H1 (cell line): ENCODE results near the gene SNAP47. TPM values are rescaled to one million over a fixed set of nuclear protein-coding genes. Genes with fewer than 3 reads are reported as not detected.

Experiments used
- CTCF ChIA-PET: fragments of 300-600 bp; sonication (Branson Sonifier 250); formaldehyde crosslinking; loops from one replicate; lab custom pipeline; 2021; ENCODE audit not compliant: partially characterized antibody; lab: Charles Lee
- POLR2A ChIA-PET: fragments of 300-600 bp; sonication (Branson Sonifier 250); formaldehyde crosslinking; loops from one replicate; lab custom pipeline; 2021; ENCODE audit warnings: inconsistent platforms; ENCODE audit not compliant: partially characterized antibody; lab: Charles Lee
- DNase-seq, 2 experiments: peaks; one replicate each; pipeline versions ENCODE4 v3.0.0 to v3.0.0-alpha.2; 2010 to 2022; ENCODE audit warnings: low spot score in 2 of 2, low read depth in 1 of 2, mixed read lengths in 1 of 2
- FAIRE-seq: peaks from 2 replicates; lab custom pipeline; 2011; peaks lifted over from hg19 to GRCh38; lab: Jason Lieb, UNC
- H2AFZ ChIP-seq: 2 replicates; pipeline ENCODE4 v1.8.1; 2012; ENCODE audit warnings: low read length, inconsistent platforms
- H2AK5ac ChIP-seq: 2 replicates; pipeline ENCODE4 v1.6.1; 2013; ENCODE audit warnings: low read depth, low read length
- H2BK120ac ChIP-seq: replicated peaks from 2 replicates; pipeline ENCODE3; 2013; ENCODE audit warnings: low read depth, low read length, inconsistent platforms
- H2BK12ac ChIP-seq: 2 replicates; pipeline ENCODE4 v1.6.1; 2013; ENCODE audit warnings: low read depth, low read length
- H2BK15ac ChIP-seq: 2 replicates; pipeline ENCODE4 v1.6.1; 2013; ENCODE audit warnings: low read length
- H2BK20ac ChIP-seq: 2 replicates; pipeline ENCODE4 v1.6.1; 2013; ENCODE audit warnings: low read length
- H2BK5ac ChIP-seq: 2 replicates; pipeline ENCODE4 v1.6.1; 2013; ENCODE audit warnings: low read depth, low read length
- H3K14ac ChIP-seq: 2 replicates; pipeline ENCODE4 v1.6.1; 2013; ENCODE audit warnings: inconsistent platforms; ENCODE audit not compliant: insufficient read length
- H3K18ac ChIP-seq: 2 replicates; pipeline ENCODE4 v1.6.1; 2013; ENCODE audit warnings: low read length; ENCODE audit errors: extremely low read depth
- H3K23ac ChIP-seq: 2 replicates; pipeline ENCODE4 v1.6.1; 2013; ENCODE audit warnings: inconsistent platforms; ENCODE audit not compliant: insufficient read length
- H3K23me2 ChIP-seq: 2 replicates; pipeline ENCODE4 v1.6.1; 2013; ENCODE audit warnings: low read depth, low read length
- H3K27ac ChIP-seq: 2 replicates; pipeline ENCODE4 v1.6.1; 2011; ENCODE audit warnings: low read depth, low read length, inconsistent platforms
- H3K27me3 ChIP-seq, 4 experiments: replicated peaks in 1 of 4; 1 replicate in 1 of 4; 2 replicates in 3 of 4; pipeline versions ENCODE4 v1.6.1 to v1.8.1; 2011 to 2013; ENCODE audit warnings: low read length in 3 of 4, mild to moderate bottlenecking in 3 of 4, inconsistent platforms in 2 of 4, mixed read lengths in 2 of 4, moderate library complexity in 1 of 4; ENCODE audit not compliant: control insufficient read depth in 3 of 4, insufficient read depth in 3 of 4; ENCODE audit errors: extremely low read depth in 1 of 4
- H3K36me3 ChIP-seq, 4 experiments: 2 replicates each; pipeline versions ENCODE4 v1.6.1 to v1.8.1; 2011 to 2013; ENCODE audit warnings: mild to moderate bottlenecking in 4 of 4, low read length in 3 of 4, moderate library complexity in 2 of 4, control low read depth in 1 of 4, inconsistent platforms in 1 of 4; ENCODE audit not compliant: insufficient read depth in 4 of 4, control insufficient read depth in 2 of 4
- H3K4ac ChIP-seq: replicated peaks from 2 replicates; pipeline ENCODE3; 2013; ENCODE audit warnings: low read length, low read depth, mixed read lengths, inconsistent platforms; ENCODE audit not compliant: insufficient read length
- H3K4me1 ChIP-seq, 4 experiments: replicated peaks in 1 of 4; 1 replicate in 1 of 4; 2 replicates in 3 of 4; pipeline versions ENCODE4 v1.6.1 to v1.8.1; 2011 to 2013; ENCODE audit warnings: low read length in 3 of 4, inconsistent platforms in 2 of 4, mixed read lengths in 1 of 4; ENCODE audit not compliant: insufficient read depth in 4 of 4, control insufficient read depth in 3 of 4
- H3K4me2 ChIP-seq, 2 experiments: 2 replicates each; pipeline versions ENCODE4 v1.6.1 to v1.8.1; 2011 to 2013; ENCODE audit warnings: low read depth in 2 of 2, low read length in 2 of 2, control low read depth in 1 of 2, inconsistent platforms in 1 of 2, mild to moderate bottlenecking in 1 of 2; ENCODE audit not compliant: insufficient read depth in 1 of 2
- H3K4me3 ChIP-seq, 4 experiments: fragments of 200-600, 300-600 bp in 1 of 4; sonication (generic), shearing (Covaris generic), sonication (Bioruptor Twin) in 1 of 4; 2 replicates each; pipeline versions ENCODE4 v1.5.1 to v1.8.1; 2011 to 2016; ENCODE audit warnings: low read length in 4 of 4, low read depth in 3 of 4, control low read depth in 2 of 4, inconsistent platforms in 2 of 4, mild to moderate bottlenecking in 2 of 4, mixed read lengths in 1 of 4, moderate library complexity in 1 of 4; ENCODE audit not compliant: insufficient read depth in 2 of 4; ENCODE audit errors: extremely low read depth in 1 of 4
- H3K56ac ChIP-seq: replicated peaks from 2 replicates; pipeline ENCODE3; 2013; ENCODE audit warnings: low read depth, mild to moderate bottlenecking, mixed read lengths, low read length, inconsistent platforms; ENCODE audit not compliant: insufficient read length
- H3K79me1 ChIP-seq: 2 replicates; pipeline ENCODE4 v1.6.1; 2013; ENCODE audit warnings: low read depth, low read length, control low read depth
- H3K79me2 ChIP-seq, 2 experiments: 2 replicates each; pipeline versions ENCODE4 v1.6.1 to v1.8.1; 2012 to 2013; ENCODE audit warnings: low read length in 2 of 2, mild to moderate bottlenecking in 2 of 2, inconsistent platforms in 1 of 2; ENCODE audit not compliant: insufficient read depth in 2 of 2, control insufficient read depth in 1 of 2
- H3K9ac ChIP-seq, 4 experiments: replicated peaks in 1 of 4; 1 replicate in 1 of 4; 2 replicates in 3 of 4; pipeline versions ENCODE4 v1.6.1 to v1.8.1; 2011 to 2013; ENCODE audit warnings: low read depth in 3 of 4, low read length in 3 of 4, control low read depth in 2 of 4, mild to moderate bottlenecking in 2 of 4, moderate library complexity in 2 of 4, inconsistent platforms in 1 of 4; ENCODE audit errors: extremely low read depth in 1 of 4
- H3K9me3 ChIP-seq, 2 experiments: 2 replicates each; pipeline versions ENCODE4 v1.6.1 to v1.8.1; 2012 to 2013; ENCODE audit warnings: mild to moderate bottlenecking in 2 of 2, moderate library complexity in 2 of 2, control low read depth in 1 of 2, inconsistent platforms in 1 of 2, low read depth in 1 of 2, low read length in 1 of 2, mixed read lengths in 1 of 2; ENCODE audit not compliant: insufficient read depth in 2 of 2
- H4K20me1 ChIP-seq, 2 experiments: replicated peaks in 1 of 2; 2 replicates each; pipeline versions ENCODE3 to v1.8.1; 2011 to 2013; ENCODE audit warnings: inconsistent platforms in 2 of 2, low read length in 2 of 2, mild to moderate bottlenecking in 1 of 2; ENCODE audit not compliant: insufficient read depth in 2 of 2, control insufficient read depth in 1 of 2
- H4K5ac ChIP-seq: 2 replicates; pipeline ENCODE4 v1.6.1; 2013; ENCODE audit warnings: low read length, low read depth, mixed read lengths, inconsistent platforms; ENCODE audit not compliant: insufficient read length
- H4K8ac ChIP-seq: 2 replicates; pipeline ENCODE4 v1.8.0; 2013; ENCODE audit warnings: mild to moderate bottlenecking, moderate library complexity, low read length, inconsistent platforms; ENCODE audit not compliant: insufficient read depth; ENCODE audit errors: extremely low read depth
- H4K91ac ChIP-seq: replicated peaks from 2 replicates; pipeline ENCODE3; 2013; ENCODE audit warnings: low read length, mixed read lengths, inconsistent platforms; ENCODE audit not compliant: insufficient read length
- MAFK ChIP-seq: IDR thresholded peaks from 2 replicates; pipeline ENCODE4 v1.6.1; 2012; ENCODE audit warnings: low read depth, mild to moderate bottlenecking, improper control_type of control experiment, low read length
- MAX ChIP-seq: IDR thresholded peaks from 2 replicates; pipeline ENCODE4 v1.6.1; 2012; ENCODE audit warnings: inconsistent platforms
- POU5F1 ChIP-seq: IDR thresholded peaks from 2 replicates; pipeline ENCODE4 v1.6.1; 2011; ENCODE audit warnings: low read depth, mild to moderate bottlenecking, low read length, moderate library complexity
- SIRT6 ChIP-seq: IDR thresholded peaks from one replicate; pipeline ENCODE4 v1.7.1; 2012; ENCODE audit warnings: low read length, inconsistent platforms
- SUZ12 ChIP-seq: fragments of 200-600 bp; sonication (generic); IDR thresholded peaks from 2 replicates; pipeline ENCODE4 v1.6.1; 2012; ENCODE audit warnings: mild to moderate bottlenecking, inconsistent platforms, low read length, moderate library complexity, mixed read lengths
- USF2 ChIP-seq: IDR thresholded peaks from 2 replicates; pipeline ENCODE4 v1.6.1; 2011; ENCODE audit warnings: low read length, improper control_type of control experiment
- polyA plus RNA-seq, 7 experiments: library from polyadenylated mRNA; depleted of rRNA in 3 of 7; stranded (reverse) in 5 of 7; unstranded in 2 of 7; fragments of >200 nt in 5 of 7; fragments of 200-250 nt in 2 of 7; gene quantifications; 1 replicate in 5 of 7; 2 replicates in 1 of 7; 4 replicates in 1 of 7; pipeline versions ENCODE4 v1.2.1 to v1.2.3, GENCODE V29; 2011 to 2013; ENCODE audit warnings: missing spikeins in 2 of 7, mixed read lengths in 2 of 7
- total RNA-seq: library from RNA; stranded (reverse); fragmentation: NEBNext Ultra II Directional; extraction: Animal tissue kit (Norgen Biotek cat#: 25700); gene quantifications from 2 replicates; pipeline ENCODE4 v1.2.1, GENCODE V29; 2021

Gene SNAP47
- total and polyA plus RNA-seq, 2 of the 8 experiments (the other 6 are each of a cell fraction or from before 2014, with no cell fraction given): 37.6 to 42.2 TPM

GRCh38 chr1:227712648-227713047, 22.6 kb upstream of the SNAP47 start:
- H2BK15ac ChIP-seq: no peak overlapping the region
- H3K36me3 ChIP-seq: no peaks in the 10 kb centered on the region
- no peaks in the 10 kb centered on the region for H3K79me1 ChIP-seq
- no peak overlapping the region for H2BK120ac ChIP-seq
- FAIRE-seq: no peak
- H3K14ac ChIP-seq: no peak overlapping the region
- no peak overlapping the region for H2BK12ac ChIP-seq
- H4K91ac ChIP-seq: no peak overlapping the region
- H4K5ac ChIP-seq: no peak overlapping the region
- H3K9ac ChIP-seq: no peak overlapping the region
- H4K8ac ChIP-seq: no peak overlapping the region
- no peak overlapping the region for H3K23ac ChIP-seq
- CTCF ChIA-PET: interaction anchor here (0.7 kb wide), 1 partner anchor 198 kb away, joined by 3 read pairs; no protein-coding TSS in a partner anchor
- H2AFZ ChIP-seq: no peak overlapping the region
- no peak overlapping the region for H3K4me2 ChIP-seq
- H2BK5ac ChIP-seq: no peak overlapping the region
- no peaks in the 10 kb centered on the region for H3K27me3 ChIP-seq
- no peak overlapping the region for H2AK5ac ChIP-seq
- TF ChIP-seq MAX: no peak
- no peak for TF ChIP-seq POU5F1
- no peak for TF ChIP-seq SIRT6
- no peak for TF ChIP-seq MAFK
- TF ChIP-seq USF2: no peak
- TF ChIP-seq SUZ12: no peak
- TF ChIP-seq, all 59 proteins: peak for 0
- H2BK20ac ChIP-seq: no peak overlapping the region
- POLR2A ChIA-PET: no interaction called here
- no peak overlapping the region for H3K4ac ChIP-seq
- no peak overlapping the region for H3K27ac ChIP-seq
- no peaks in the 10 kb centered on the region for H3K23me2 ChIP-seq
- H3K18ac ChIP-seq: no peak overlapping the region
- peaks cover 26 to 33% of the 10 kb centered on the region in 2 experiments for H3K9me3 ChIP-seq
- no peaks in the 10 kb centered on the region for H3K4me1 ChIP-seq
- H3K56ac ChIP-seq: no peak overlapping the region
- no peaks in the 10 kb centered on the region for H3K79me2 ChIP-seq
- no peaks in the 10 kb centered on the region for H4K20me1 ChIP-seq
- H3K4me3 ChIP-seq: no peak overlapping the region
- DNase-seq: no peak
